ENCODE results near the gene KPNA4. TPM values are rescaled to one million over a fixed set of nuclear protein-coding genes. Genes with fewer than 3 reads are reported as not detected.
A peak's percentile ranks its signal among the peaks of the same experiment; 100 is the strongest.
"Not testable (repeated sequence)": the region's sequence is repeated elsewhere in the genome, so short reads cannot be mapped to it uniquely, and the experiment has no call there.

KPNA4 gene
- total and polyA plus RNA-seq, 9 donors, result 33.6 to 68.4 (median 59.3) TPM

- Histone ChIP-seq H3K27ac (ENCODE audit: low read length) (no peak overlapping the region), H3K27me3 (ENCODE audit: control insufficient read depth, insufficient read depth, low read length) (no peaks in the 10 kb centered on the region), H3K36me3 (ENCODE audit: control insufficient read depth, insufficient read depth, low read length) (no peaks in the 10 kb centered on the region), H3K4me1 (ENCODE audit: control insufficient read depth, insufficient read depth, low read length) (no peaks in the 10 kb centered on the region), H3K9me3 (replicated peaks; ENCODE audit: control insufficient read depth, low read depth, low read length) (peaks cover 2% of the 10 kb centered on the region), H3K4me3 (ENCODE audit: low read length) (no peak overlapping the region)
- DNase-seq, result no peak
- WGBS (ENCODE audit: insufficient coverage), result no CpG with 5 or more reads among the region's 1 CpG
Measured at GRCh38 chr3:160575589-160575988, 10.2 kb upstream of the KPNA4 start.

- Histone ChIP-seq H3K27me3 (ENCODE audit: control insufficient read depth, insufficient read depth, low read length) (no peaks in the 10 kb centered on the region), H3K4me3 (ENCODE audit: low read length) (no peak overlapping the region), H3K9me3 (replicated peaks; ENCODE audit: control insufficient read depth, low read depth, low read length) (no peaks in the 10 kb centered on the region), H3K4me1 (ENCODE audit: control insufficient read depth, insufficient read depth, low read length) (no peaks in the 10 kb centered on the region), H3K36me3 (ENCODE audit: control insufficient read depth, insufficient read depth, low read length) (no peaks in the 10 kb centered on the region), H3K27ac (ENCODE audit: low read length) (no peak overlapping the region)
- 95% methylated on average over 2 of the region's 3 CpGs for WGBS (ENCODE audit: insufficient coverage)
- DNase-seq, result no peak
Measured at GRCh38 chr3:160574636-160575035, 9.3 kb upstream of the KPNA4 start.

- WGBS (ENCODE audit: insufficient coverage), result 97% methylated on average over 35 of the region's 35 CpGs
- H3K4me3 ChIP-seq (ENCODE audit: low read length); H3K27me3 ChIP-seq (ENCODE audit: control insufficient read depth, insufficient read depth, low read length); H3K36me3 ChIP-seq (ENCODE audit: control insufficient read depth, insufficient read depth, low read length); H3K27ac ChIP-seq (ENCODE audit: low read length); H3K4me1 ChIP-seq (ENCODE audit: control insufficient read depth, insufficient read depth, low read length); DNase-seq; H3K9me3 ChIP-seq (replicated peaks; ENCODE audit: control insufficient read depth, low read depth, low read length): not testable (repeated sequence)
Measured at GRCh38 chr3:160573955-160574525, 8.7 kb upstream of the KPNA4 start.

GRCh38 chr3:160569894-160570652, 4.7 kb upstream of the KPNA4 start:
- H3K9me3 ChIP-seq (replicated peaks; ENCODE audit: control insufficient read depth, low read depth, low read length), result peaks cover 8% of the 10 kb centered on the region
- H3K4me3 ChIP-seq (ENCODE audit: low read length), result no peak overlapping the region
- no peaks in the 10 kb centered on the region for H3K4me1 ChIP-seq (ENCODE audit: control insufficient read depth, insufficient read depth, low read length)
- DNase-seq, result no peak
- H3K27me3 ChIP-seq (ENCODE audit: control insufficient read depth, insufficient read depth, low read length), result no peaks in the 10 kb centered on the region
- peaks cover 14% of the 10 kb centered on the region for H3K36me3 ChIP-seq (ENCODE audit: control insufficient read depth, insufficient read depth, low read length)
- no CpG with 5 or more reads among the region's 4 CpGs for WGBS (ENCODE audit: insufficient coverage)
- H3K27ac ChIP-seq (ENCODE audit: low read length), result no peak overlapping the region

- Histone ChIP-seq H3K4me3 (ENCODE audit: low read length) (no peak overlapping the region), H3K9me3 (replicated peaks; ENCODE audit: control insufficient read depth, low read depth, low read length) (peaks cover 8% of the 10 kb centered on the region), H3K27ac (ENCODE audit: low read length) (no peak overlapping the region), H3K4me1 (ENCODE audit: control insufficient read depth, insufficient read depth, low read length) (peaks cover 4% of the 10 kb centered on the region), H3K27me3 (ENCODE audit: control insufficient read depth, insufficient read depth, low read length) (no peaks in the 10 kb centered on the region), H3K36me3 (ENCODE audit: control insufficient read depth, insufficient read depth, low read length) (peaks cover 14% of the 10 kb centered on the region)
- WGBS (ENCODE audit: insufficient coverage), result 100% methylated on average over 8 of the region's 10 CpGs
- no peak for DNase-seq
Measured at GRCh38 chr3:160568989-160569388, 3.6 kb upstream of the KPNA4 start.

GRCh38 chr3:160567774-160568173, 2.4 kb upstream of the KPNA4 start:
- H3K4me3 ChIP-seq (ENCODE audit: low read length), result no peak overlapping the region
- 100% methylated on average over 3 of the region's 3 CpGs for WGBS (ENCODE audit: insufficient coverage)
- DNase-seq, result no peak
- H3K27me3 ChIP-seq (ENCODE audit: control insufficient read depth, insufficient read depth, low read length), result no peaks in the 10 kb centered on the region
- no peak overlapping the region for H3K27ac ChIP-seq (ENCODE audit: low read length)
- peaks cover 5% of the 10 kb centered on the region for H3K4me1 ChIP-seq (ENCODE audit: control insufficient read depth, insufficient read depth, low read length)
- H3K9me3 ChIP-seq (replicated peaks; ENCODE audit: control insufficient read depth, low read depth, low read length), result peaks cover 8% of the 10 kb centered on the region
- peaks cover 17% of the 10 kb centered on the region for H3K36me3 ChIP-seq (ENCODE audit: control insufficient read depth, insufficient read depth, low read length)

- peak overlapping the region; percentile 99 for H3K27ac ChIP-seq (ENCODE audit: low read length)
- H3K36me3 ChIP-seq (ENCODE audit: control insufficient read depth, insufficient read depth, low read length), result peaks cover 17% of the 10 kb centered on the region
- no peaks in the 10 kb centered on the region for H3K27me3 ChIP-seq (ENCODE audit: control insufficient read depth, insufficient read depth, low read length)
- H3K4me1 ChIP-seq (ENCODE audit: control insufficient read depth, insufficient read depth, low read length), result peaks cover 5% of the 10 kb centered on the region
- peaks cover 8% of the 10 kb centered on the region for H3K9me3 ChIP-seq (replicated peaks; ENCODE audit: control insufficient read depth, low read depth, low read length)
- no peak for DNase-seq
- WGBS (ENCODE audit: insufficient coverage), result no CpG with 5 or more reads among the region's 10 CpGs
- peak overlapping the region; percentile 83 for H3K4me3 ChIP-seq (ENCODE audit: low read length)
Measured at GRCh38 chr3:160566499-160566898, 1.1 kb upstream of the KPNA4 start.

- H3K4me1 ChIP-seq (ENCODE audit: control insufficient read depth, insufficient read depth, low read length), result peaks cover 5% of the 10 kb centered on the region
- H3K4me3 ChIP-seq (ENCODE audit: low read length), result peak overlapping the region; percentile 83
- H3K9me3 ChIP-seq (replicated peaks; ENCODE audit: control insufficient read depth, low read depth, low read length), result peaks cover 8% of the 10 kb centered on the region
- peak overlapping the region; percentile 98 for H3K27ac ChIP-seq (ENCODE audit: low read length)
- WGBS (ENCODE audit: insufficient coverage), result 0% methylated on average over 57 of the region's 62 CpGs
- peak; percentile 83 for DNase-seq
- H3K27me3 ChIP-seq (ENCODE audit: control insufficient read depth, insufficient read depth, low read length), result no peaks in the 10 kb centered on the region
- H3K36me3 ChIP-seq (ENCODE audit: control insufficient read depth, insufficient read depth, low read length), result peaks cover 17% of the 10 kb centered on the region
Measured at GRCh38 chr3:160564949-160565441, 376 bp downstream of the KPNA4 start.

GRCh38 chr3:160564258-160564911, 986 bp downstream of the KPNA4 start:
- Histone ChIP-seq H3K4me1 (ENCODE audit: control insufficient read depth, insufficient read depth, low read length) (peaks cover 5% of the 10 kb centered on the region), H3K36me3 (ENCODE audit: control insufficient read depth, insufficient read depth, low read length) (peaks cover 17% of the 10 kb centered on the region), H3K27me3 (ENCODE audit: control insufficient read depth, insufficient read depth, low read length) (no peaks in the 10 kb centered on the region), H3K27ac (ENCODE audit: low read length) (peak overlapping the region; percentile 93), H3K9me3 (replicated peaks; ENCODE audit: control insufficient read depth, low read depth, low read length) (peaks cover 8% of the 10 kb centered on the region), H3K4me3 (ENCODE audit: low read length) (peak overlapping the region; percentile 83)
- 0% methylated on average over 23 of the region's 34 CpGs for WGBS (ENCODE audit: insufficient coverage)
- DNase-seq, result peak; percentile 35

- DNase-seq, result no peak
- Histone ChIP-seq H3K4me1 (ENCODE audit: control insufficient read depth, insufficient read depth, low read length) (peaks cover 5% of the 10 kb centered on the region), H3K36me3 (ENCODE audit: control insufficient read depth, insufficient read depth, low read length) (peaks cover 6% of the 10 kb centered on the region), H3K4me3 (ENCODE audit: low read length) (no peak overlapping the region), H3K27me3 (ENCODE audit: control insufficient read depth, insufficient read depth, low read length) (no peaks in the 10 kb centered on the region), H3K9me3 (replicated peaks; ENCODE audit: control insufficient read depth, low read depth, low read length) (no peaks in the 10 kb centered on the region), H3K27ac (ENCODE audit: low read length) (no peak overlapping the region)
- WGBS (ENCODE audit: insufficient coverage), result no CpG with 5 or more reads among the region's 3 CpGs
Measured at GRCh38 chr3:160562952-160563351, 2.4 kb downstream of the KPNA4 start.

All from muscle of leg (tissue), 11 donors.